ENCODE results near the gene MLIP.
A peak's percentile ranks its signal among the peaks of the same experiment; 100 is the strongest.
"Not testable (repeated sequence)": the region's sequence is repeated elsewhere in the genome, so short reads cannot be mapped to it uniquely, and the experiment has no call there.

The MLIP gene

GRCh38 chr6:54222217-54222616, 111.0 kb downstream of the MLIP start:
- DNase-seq (ENCODE audit: low read depth), result no peak

- DNase-seq (ENCODE audit: low read depth), result no peak
Measured at GRCh38 chr6:54232703-54233102, 121.5 kb downstream of the MLIP start.

- no peak for DNase-seq (ENCODE audit: low read depth)
Measured at GRCh38 chr6:54234539-54234938, 123.3 kb downstream of the MLIP start.

GRCh38 chr6:54236984-54237383, 125.7 kb downstream of the MLIP start:
- no peak for DNase-seq (ENCODE audit: low read depth)

GRCh38 chr6:54238396-54238795, 127.2 kb downstream of the MLIP start:
- DNase-seq (ENCODE audit: low read depth), result no peak

- no peak for DNase-seq (ENCODE audit: low read depth)
Measured at GRCh38 chr6:54243699-54244098, 132.5 kb downstream of the MLIP start.

GRCh38 chr6:54244430-54244829, 133.2 kb downstream of the MLIP start:
- DNase-seq (ENCODE audit: low read depth), result no peak

GRCh38 chr6:54245265-54245664, 134.0 kb downstream of the MLIP start:
- no peak for DNase-seq (ENCODE audit: low read depth)

- DNase-seq (ENCODE audit: low read depth), result no peak
Measured at GRCh38 chr6:54248319-54248718, 137.1 kb downstream of the MLIP start.

GRCh38 chr6:54248994-54249393, 137.8 kb downstream of the MLIP start:
- no peak for DNase-seq (ENCODE audit: low read depth)

GRCh38 chr6:54249812-54250211, 138.6 kb downstream of the MLIP start:
- not testable (repeated sequence) for DNase-seq (ENCODE audit: low read depth)

- DNase-seq (ENCODE audit: low read depth), result no peak
Measured at GRCh38 chr6:54252496-54252895, 141.3 kb downstream of the MLIP start.

- no peak for DNase-seq (ENCODE audit: low read depth)
Measured at GRCh38 chr6:54252916-54253315, 141.7 kb downstream of the MLIP start.

GRCh38 chr6:54254886-54255285, 143.6 kb downstream of the MLIP start:
- DNase-seq (ENCODE audit: low read depth), result no peak

GRCh38 chr6:54255886-54256285, 144.6 kb downstream of the MLIP start:
- no peak for DNase-seq (ENCODE audit: low read depth)

GRCh38 chr6:54260025-54260424, 148.8 kb downstream of the MLIP start:
- DNase-seq (ENCODE audit: low read depth), result no peak

- DNase-seq (ENCODE audit: low read depth), result no peak
Measured at GRCh38 chr6:54262499-54262898, 151.3 kb downstream of the MLIP start.

GRCh38 chr6:54262971-54263370, 151.7 kb downstream of the MLIP start:
- no peak for DNase-seq (ENCODE audit: low read depth)

- DNase-seq (ENCODE audit: low read depth), result no peak
Measured at GRCh38 chr6:54264581-54265272, 153.5 kb downstream of the MLIP start.

- no peak for DNase-seq (ENCODE audit: low read depth)
Measured at GRCh38 chr6:54266400-54266923, 155.2 kb downstream of the MLIP start.

- DNase-seq (ENCODE audit: low read depth), result no peak
Measured at GRCh38 chr6:54267798-54268197, 156.6 kb downstream of the MLIP start.

- no peak for DNase-seq (ENCODE audit: low read depth)
Measured at GRCh38 chr6:54273214-54273820, 162.1 kb downstream of the MLIP start.

GRCh38 chr6:54274383-54274782, 163.1 kb downstream of the MLIP start:
- no peak for DNase-seq (ENCODE audit: low read depth)

GRCh38 chr6:54282186-54282585, 170.9 kb downstream of the MLIP start:
- peak; percentile 96 for DNase-seq (ENCODE audit: low read depth)
